ENCODE measurements around the gene FBXO10.
"Not testable (repeated sequence)": the region's sequence is repeated elsewhere in the genome, so short reads cannot be mapped to it uniquely, and the experiment has no call there.

Gene FBXO10

DNA sequence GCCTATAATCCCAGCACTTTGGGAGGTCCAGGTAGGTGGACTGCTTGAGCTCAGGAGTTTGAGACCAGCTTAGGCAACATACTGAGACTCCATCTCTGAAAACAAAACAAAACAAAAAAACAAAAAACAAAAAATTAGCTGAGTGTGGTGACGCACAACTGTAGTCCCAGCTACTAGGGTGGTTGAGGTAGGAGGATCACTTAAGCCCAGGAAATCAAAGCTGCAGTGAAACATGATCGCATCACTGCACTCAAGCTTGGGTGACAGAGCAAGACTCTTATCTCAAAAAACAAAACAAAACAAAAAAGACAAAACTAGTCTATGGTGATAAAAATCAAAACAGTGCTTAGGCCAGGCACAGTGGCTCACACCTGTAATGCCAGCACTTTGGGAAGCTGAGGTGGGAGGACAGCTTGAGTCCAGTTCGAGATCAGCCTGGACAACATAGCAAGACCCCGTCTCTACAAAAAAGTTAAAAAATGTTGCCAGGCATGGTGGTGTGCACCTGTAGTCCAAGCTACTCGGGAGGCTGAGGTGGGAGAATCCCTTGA is 28.8 kb downstream of the FBXO10 start:
- DNase-seq = no peak

DNA sequence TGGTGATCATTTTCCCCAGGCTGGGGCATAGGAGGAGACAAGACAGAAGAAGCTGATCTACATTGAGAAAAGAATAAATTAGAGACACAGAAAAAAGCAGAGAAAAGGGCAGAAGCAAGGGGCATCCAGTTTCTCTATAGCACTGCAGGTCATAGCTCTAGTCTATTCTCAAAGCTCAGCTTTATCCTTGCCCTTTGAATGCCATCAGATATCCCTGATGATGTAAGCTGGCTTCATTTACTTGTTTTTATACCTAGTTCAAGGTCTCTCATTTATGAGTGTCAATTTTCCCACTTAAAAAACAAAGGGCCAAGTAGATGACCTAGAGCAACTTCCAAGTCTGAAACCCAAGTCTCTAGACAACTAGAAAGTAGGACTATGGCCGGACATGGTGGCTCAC is 32.7 kb downstream of the FBXO10 start:
- DNase-seq = no peak

DNA sequence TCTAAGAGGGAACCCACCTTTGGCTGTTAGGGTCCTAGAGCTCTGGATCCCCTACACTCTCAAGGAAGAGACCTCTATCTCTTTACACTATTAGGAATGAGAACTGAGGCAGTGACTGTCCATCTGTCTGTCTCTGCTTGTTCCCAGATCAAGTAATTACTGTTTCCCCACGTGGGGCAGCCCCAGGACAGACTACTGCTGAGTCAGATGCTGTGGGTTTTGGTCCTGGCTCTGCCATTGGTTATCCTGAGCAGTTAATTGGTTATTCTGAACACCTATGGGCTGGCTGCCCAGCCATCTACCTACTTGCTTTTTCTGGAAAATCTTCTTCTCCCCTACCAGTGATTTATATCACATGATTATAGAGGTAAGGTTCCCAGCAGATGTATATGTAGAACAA is 33.3 kb downstream of the FBXO10 start:
- DNase-seq = no peak

DNA sequence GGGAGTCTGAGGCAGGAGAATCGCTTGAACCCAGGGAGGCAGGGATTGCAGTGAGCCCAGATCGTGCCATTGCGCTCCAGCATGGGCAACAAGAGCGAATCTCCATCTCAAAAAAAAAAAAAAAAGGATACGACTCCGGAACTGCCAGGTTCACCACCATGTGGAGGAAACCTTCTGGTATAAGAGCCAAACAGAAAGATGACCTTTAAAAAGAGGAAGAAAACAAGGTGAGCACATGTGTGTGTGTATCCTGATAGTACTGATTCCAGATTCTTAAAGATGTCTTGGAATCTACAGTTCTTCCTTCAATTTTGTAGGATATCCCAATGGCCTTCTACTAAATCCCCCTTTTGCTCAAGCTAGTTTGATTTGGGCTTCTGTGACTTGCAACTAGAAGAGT is 33.7 kb downstream of the FBXO10 start:
- no peak for DNase-seq

DNA sequence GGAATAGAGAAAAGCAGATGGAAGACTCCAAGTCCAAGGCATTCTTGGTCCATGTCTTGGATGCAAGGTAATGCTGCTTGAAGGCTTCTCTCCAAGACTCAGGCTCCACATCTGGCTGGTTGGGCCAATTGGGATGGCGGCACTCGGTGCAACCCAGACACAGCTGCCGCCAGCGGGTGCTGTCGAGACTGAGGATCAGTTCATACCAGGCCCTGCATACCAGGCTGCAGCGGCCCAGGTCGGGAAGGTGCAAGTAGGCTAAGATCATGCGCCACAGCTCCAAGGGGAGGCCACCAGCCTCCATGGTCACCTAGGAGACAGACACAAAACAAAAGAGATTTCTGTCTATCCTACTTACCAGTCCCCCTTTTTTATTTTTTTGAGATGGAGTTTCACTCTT is 34.7 kb downstream of the FBXO10 start:
- no peak for DNase-seq

DNA sequence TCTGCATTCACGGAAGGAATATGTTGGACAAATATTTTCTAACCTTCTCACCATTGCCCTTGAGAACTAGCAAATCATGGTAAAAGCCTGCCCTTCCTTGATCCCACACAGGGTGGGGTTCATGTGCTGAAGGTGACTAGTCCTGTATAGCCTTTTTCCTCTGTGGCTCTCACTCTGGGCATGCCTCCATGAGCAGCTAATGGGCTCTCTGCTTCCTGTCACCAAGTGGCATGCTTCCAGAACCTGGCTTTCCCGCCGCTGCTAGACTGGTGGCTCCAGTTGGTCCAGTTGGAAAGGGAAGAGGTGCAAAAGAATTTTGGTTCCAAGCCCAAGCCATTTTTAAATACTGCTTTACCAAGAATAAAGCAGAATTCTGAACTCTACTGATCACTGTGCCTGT is 35.5 kb downstream of the FBXO10 start:
- no peak for DNase-seq

DNA sequence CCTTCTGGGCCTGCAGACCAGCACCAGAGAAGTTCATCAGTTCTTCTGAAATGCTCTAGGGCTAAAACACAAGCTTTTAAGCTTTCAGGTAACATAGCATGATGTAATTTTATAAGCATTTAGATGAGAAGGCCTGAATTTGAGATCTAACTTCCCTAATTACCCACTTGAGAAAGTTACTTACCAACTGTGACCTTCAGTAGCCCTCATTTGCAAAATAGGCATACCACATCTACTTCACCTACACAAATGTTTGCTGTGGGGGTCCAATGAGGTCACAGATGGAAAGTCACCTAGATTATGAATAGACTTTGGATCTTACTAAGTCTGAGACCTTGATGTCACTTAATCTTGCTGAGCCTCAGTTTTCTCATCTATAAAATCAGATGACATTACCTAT is 36.5 kb downstream of the FBXO10 start:
- DNase-seq = no peak

DNA sequence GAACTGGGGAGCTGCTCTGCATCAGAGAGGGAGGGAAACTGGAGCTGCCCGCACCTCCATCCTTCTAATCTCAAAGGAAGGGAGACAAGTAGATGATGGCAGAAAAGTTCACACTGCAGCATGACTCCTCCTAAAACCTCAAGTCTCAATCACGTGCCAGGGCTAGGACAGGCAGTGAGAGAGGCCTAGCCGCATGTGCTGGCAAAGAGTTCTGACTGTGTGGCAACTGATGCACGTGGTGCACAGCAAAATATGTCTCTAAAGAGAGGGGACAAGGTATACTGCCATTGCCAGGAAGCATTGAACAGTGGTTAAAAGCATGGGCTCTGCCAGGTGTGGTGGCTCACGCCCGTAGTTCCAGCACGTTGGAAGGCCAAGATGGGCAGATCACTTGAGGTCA is 38.1 kb downstream of the FBXO10 start:
- no peak for DNase-seq

DNA sequence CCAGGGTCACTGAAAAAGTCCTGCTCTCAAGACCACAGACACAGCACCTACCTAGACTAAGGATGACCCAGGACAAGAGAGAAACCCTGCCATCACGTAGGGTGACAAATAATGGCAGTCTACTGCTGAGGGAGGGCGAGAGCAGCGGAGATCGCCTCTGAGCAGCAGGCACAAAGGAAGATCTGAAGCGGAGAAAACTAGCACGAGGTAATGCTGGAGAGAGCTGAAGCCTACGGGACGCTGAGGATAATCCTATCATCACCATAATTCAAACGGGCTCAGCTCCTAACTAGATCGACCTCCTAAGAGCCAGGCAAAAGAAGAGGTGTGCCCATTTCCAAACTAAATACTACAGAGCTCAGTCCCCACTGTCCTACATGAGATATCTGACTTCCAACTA is 41.3 kb downstream of the FBXO10 start:
- no peak for DNase-seq

DNA sequence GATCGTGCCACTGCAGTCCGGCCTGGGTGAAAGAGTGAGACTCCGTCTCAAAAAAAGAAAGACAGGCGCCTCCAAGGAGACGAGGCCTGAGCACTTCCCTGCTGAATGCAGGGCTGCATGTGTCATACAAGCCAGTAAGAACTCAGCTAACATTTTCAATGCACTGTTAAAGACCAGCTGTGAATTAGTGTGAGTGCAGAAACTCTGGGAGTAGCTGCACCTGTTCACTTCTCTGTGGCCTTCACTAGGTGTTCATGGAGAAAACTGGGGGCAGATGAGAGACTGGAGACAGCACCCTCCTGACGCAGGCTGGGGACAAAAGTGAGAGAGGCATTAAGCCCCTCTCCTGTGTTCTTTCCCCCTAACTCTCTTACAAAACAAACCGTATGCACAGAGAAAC is 41.8 kb downstream of the FBXO10 start:
- no peak for DNase-seq

DNA sequence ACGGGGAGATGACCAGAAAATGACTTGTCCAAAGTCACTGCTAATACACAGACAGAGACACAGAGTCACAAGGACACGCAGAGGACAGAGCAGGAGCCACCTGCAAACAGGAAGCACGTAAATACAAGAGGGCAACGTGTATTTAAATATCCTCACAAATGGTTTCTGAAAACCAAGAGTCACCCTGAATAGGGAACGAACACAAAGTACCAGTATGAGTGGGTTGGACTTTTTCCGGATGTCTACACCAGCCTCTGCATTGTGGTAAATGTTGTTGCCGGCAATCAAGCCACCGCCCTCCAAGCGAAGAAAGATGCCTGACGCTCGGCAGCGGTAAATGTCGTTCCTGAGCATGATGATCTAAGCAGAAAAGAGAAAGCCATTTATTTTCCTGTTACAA is 44.5 kb downstream of the FBXO10 start:
- no peak for DNase-seq

DNA sequence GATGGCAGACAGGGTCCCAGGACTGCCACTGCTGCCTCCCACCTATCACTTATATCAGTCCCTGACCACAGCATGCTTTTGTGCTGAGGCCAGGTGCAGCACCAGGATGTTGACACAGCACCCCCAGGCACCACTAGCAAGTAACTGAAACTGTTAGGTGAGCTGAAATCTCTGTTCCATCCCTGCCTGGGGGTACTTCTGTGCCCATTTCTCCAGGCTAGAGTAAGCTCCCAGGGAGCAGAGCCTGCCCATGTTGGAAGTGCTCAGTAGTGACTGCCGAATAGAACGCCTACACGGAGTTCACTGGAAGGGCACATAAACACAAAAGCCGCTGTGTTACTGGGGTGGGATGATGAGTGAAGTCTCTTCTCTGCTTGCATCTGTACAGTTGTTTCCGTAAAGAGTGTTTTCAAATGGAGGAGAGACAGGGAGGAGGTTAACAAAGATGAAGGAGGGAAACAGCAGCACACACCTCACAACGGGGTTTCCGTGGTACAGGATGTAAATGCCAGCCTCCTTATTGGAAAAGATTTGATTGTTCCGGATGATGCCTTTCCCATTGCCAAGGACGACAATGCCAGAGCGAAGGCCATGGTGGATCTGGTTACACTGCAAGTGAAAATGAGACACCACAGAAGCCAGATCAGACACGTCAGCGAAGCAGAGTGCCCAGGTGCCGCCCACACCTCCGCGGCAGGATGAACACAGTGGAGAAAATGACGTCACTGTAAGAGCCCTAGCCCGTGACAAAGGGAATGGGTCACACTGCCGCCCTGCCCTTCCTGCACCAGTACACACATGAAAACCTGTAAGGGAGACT is 47.3 kb downstream of the FBXO10 start:
- DNase-seq = no peak

DNA sequence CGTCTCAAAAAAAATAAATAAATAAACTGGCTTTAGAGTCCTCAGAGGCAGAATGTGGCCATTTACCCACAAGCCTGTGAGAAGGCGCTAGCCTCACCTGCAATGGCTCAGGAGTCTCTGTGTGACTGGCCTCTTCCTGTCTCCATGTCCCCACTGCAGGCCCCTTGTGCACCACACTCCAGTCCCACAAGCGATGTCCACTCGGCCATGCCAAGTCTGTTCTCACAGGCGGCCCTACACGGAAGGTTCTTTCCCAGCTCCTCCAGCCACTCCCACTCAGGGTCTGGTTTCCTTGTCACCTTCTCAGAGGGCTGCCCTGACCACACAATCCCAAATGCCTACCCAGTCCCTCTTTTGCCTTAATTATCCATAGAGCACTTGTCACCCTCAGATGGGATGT is 52.3 kb downstream of the FBXO10 start:
- DNase-seq = no peak

DNA sequence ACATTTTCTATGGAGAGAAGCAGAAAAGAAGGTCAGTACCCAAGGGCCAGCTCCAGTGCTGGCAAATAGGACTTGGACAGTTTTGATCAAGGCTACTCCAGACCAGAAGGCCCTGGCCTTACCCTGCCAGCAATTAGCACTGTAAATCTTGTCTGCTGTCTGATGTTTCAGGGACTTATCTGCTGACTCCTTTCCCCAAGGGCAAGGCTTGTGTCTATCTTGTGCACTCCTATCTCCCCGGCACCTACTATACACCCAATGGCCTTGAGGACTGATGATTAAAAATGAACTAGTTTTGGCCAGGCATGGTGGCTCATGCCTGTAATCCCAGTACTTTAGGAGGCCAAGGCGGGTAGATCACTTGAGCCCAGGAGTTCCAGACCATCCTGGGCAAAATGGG is 53.2 kb downstream of the FBXO10 start:
- DNase-seq = no peak

DNA sequence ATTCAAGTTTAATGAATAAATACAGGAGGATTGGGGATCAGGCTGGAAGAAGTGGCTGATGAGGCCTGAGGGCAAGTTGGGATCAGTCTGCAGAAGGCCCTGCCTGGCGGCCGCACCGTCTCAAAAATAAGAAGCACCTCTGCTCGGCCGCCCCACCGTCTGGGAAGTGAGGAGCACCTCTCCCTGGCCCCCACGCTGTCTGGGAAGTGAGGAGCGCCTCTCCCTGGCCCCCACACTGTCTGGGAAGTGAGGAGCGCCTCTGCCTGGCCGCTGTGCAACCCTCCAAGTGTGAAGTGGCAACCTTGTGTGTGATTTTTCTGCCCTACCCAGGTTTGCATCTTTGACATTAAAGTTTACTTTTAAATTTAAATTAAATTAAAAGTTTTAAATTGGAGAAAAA is 55.1 kb downstream of the FBXO10 start:
- DNase-seq = no peak

DNA sequence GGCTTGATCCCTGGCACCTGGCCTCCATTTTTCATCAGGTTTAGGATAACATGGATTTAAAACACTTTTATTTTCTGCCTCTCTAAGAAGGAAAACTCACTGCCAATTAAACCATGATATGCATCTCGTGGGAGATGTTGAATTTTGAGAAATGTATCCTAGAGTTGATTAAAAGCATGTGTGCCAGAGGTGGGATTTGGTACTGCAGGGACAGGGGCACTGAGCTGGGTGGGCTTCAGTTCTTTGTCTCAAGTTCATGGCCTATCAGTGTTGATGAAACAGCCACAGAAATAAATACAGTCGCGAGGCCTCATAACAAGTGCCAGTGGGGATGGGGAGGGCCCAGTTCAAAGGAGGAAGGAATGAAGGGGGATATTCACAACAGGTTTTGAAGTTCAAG is 55.5 kb downstream of the FBXO10 start:
- no peak for DNase-seq

DNA sequence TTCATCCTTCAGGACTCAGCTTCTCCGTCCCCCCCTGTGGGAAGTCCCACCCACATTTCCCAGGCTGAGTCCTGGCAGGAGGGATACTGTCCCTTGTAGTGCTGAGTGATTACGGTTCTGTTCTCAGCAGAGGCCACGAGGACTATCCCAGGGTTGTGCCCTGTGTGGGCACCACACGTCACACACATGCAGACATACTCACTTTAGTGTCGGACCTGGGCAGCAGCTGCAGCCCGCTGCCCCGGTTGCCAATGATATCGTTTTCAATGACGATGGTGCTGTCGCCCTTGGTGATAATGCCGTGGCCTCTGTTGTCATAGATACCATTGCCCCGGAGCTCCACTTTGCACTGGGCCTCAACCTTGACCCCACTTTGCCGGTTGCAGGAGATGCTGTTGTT is 58.3 kb downstream of the FBXO10 start:
- no peak for DNase-seq

DNA sequence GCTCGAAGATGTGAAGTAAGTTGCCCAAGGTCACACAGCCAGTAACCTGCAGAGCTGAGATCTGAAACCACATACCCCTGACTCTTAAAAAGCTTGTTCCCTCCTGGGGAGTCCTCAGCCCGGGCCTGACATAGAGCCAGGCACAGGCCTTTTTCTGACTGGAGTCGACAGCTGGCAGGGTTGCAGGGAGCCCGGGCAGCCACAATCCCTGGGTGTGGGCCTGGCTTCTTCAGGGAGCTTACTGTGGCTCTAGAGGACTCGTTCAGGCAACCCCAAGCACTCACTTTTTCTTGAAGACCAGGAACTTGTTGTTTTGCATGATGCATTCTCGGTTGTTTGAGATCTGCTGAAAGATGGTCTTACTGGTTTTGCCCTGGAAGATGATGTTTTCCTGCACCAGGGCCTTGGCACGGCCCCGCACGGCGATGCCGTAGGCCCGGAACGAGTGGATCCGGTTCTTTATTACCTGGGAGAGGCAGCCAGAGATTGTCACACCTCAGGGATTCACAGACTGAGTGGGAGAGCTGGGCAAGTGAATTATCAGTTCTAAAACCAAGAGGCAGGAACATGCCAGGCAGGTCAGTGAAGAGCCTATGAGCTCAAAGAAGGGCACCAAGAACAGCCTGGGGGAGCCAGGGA is 60.4 kb downstream of the FBXO10 start:
- DNase-seq = no peak

DNA sequence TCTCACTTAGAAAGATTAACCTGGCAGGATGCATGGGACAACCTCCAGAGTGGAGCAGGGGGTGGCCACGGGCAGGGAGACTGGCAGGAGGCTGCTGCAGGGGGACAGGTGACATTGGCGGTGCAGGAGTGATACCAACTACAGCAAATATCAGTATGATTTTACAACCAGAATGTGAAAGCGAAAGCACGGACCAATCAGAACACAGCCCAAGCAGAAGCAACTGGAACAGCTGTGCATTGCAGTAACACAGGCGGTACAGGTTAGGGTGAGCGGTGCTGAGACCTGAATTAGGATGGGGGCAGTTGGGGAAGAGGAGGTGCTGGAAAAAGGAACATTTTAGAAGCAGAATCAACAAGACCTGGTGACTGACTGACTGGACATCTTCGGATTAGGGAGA is 61.2 kb downstream of the FBXO10 start:
- DNase-seq = no peak

DNA sequence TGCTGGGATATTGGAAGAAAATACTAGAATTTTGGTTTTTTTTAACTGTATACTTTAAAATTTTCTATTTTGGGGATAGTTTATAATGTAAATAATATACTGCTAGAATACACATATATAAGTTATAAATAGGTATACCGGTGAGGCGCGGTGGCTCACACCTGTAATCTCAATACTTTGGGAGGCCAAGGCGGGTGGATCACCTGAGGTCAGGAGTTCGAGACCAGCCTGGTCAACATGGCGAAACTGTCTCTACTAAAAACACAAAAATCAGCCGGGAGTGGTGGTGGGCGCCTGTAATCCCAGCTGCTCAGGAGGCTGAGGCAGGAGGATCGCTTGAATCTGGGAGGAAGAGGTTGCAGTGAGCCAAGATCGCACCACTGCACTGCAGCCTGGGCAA is 61.8 kb downstream of the FBXO10 start:
- not testable (repeated sequence) for DNase-seq

DNA sequence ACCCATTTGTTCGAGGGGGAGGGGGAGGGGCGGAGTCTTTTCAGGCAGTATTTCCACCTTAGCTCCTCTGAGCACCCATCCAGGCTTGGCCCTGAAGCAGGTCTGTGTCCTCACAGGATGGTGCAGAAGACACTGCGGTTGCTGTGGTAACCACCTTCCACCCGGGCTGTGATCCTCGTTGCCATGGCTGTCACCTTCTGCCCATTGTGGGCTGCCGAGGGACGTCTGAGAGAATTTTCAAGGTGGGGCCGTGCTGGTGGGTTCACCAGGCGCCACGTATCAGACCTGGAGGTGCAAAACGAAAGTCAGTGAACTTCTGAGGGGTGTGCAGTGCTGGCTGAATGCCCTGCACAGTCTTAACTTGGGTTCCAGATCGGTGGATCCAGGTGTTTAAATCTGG is 63.7 kb downstream of the FBXO10 start:
- DNase-seq = no peak

DNA sequence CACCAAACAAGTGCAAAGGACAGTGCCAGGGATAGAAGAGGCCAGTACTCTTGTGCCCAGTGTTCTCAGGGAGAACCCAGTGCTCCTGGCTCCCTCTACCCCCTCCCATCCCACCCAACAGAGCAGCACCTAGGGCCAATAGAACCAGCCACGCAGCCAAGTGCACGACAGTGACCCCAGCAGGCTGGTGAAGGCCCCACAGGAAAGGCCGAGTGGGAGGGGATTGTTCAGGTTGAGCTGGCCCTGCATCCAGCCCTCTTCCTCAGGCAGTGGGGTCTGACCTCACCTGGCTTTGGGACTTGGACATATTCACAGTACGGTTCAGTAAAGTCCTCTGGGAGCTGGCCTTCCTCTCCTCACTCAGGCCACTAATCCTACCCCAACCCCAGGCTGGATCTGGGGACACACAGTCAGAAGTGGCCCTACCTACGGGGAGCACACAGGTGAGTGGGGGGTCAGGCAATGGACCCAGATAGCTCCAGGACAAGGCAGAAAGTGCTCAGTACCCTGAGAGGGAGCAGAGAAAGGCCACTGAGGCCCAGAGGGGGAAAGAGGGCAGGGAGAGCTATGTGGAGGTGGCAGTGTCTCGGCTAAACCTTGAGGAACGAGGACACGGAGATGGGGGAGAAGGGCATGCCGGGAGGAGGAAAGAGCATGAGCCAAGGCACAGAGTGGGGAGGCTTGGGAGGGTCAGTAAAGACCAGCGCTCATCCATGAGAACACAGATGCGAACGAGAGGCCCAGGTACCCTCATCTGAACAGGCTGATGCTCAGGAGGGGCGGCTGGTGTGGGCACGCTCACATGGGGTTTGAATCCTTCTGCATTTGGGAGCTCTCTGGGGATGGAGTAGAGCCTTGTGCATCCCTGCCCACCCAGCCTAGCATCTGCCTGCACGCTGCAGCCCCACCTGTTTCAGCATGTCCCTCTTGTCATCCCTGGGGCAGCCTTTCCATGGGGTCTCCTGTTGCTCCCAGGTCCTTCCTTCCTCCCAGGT is 64.9 kb downstream of the FBXO10 start:
- DNase-seq = no peak

DNA sequence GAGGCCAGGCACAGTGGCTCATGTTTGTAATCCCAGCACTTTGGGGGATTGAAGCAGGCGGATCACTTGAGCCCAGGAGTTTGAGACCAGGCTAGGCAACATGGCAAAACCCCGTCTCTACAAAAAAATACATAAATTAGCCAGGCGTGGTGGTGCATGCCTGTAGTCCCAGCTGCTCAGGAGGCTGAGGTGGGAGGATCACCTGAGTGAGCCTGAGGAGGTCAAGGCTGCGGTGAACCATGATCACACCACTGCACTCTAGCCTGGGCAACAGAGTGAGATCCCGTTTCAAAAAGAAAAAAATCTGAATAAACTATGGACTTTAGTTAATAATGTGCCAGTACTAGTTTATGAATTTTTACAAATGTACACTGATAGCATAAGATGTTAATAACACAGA is 66.1 kb downstream of the FBXO10 start:
- DNase-seq = not testable (repeated sequence)

All from NCI-H1436 treated with DMSO at 0.1 percent for 48 hours (cell line).